Muscle of leg (tissue), 11 donors: ENCODE measurements around the gene KRT80. TPM values are rescaled to one million over a fixed set of nuclear protein-coding genes. Genes with fewer than 3 reads are reported as not detected.
A peak's percentile ranks its signal among the peaks of the same experiment; 100 is the strongest.

Experiments
- DNase-seq: peaks from one replicate; pipeline ENCODE4 v3.0.0; 2013
- H3K27ac ChIP-seq: one replicate; pipeline ENCODE4 v1.5.1; 2013; ENCODE audit warnings: mild to moderate bottlenecking, low read length, control low read depth
- H3K27me3 ChIP-seq: one replicate; pipeline ENCODE4 v1.6.1; 2013; ENCODE audit warnings: low read length; ENCODE audit not compliant: control insufficient read depth, insufficient read depth
- H3K36me3 ChIP-seq: one replicate; pipeline ENCODE4 v1.6.1; 2013; ENCODE audit warnings: low read length; ENCODE audit not compliant: control insufficient read depth, insufficient read depth
- H3K4me1 ChIP-seq: one replicate; pipeline ENCODE4 v1.6.1; 2013; ENCODE audit warnings: low read length; ENCODE audit not compliant: control insufficient read depth, insufficient read depth
- H3K4me3 ChIP-seq: one replicate; pipeline ENCODE4 v1.5.1; 2013; ENCODE audit warnings: low read length, control low read depth
- H3K9me3 ChIP-seq: replicated peaks from 2 replicates; pipeline ENCODE4 v1.6.1; 2013; ENCODE audit warnings: low read depth, low read length; ENCODE audit not compliant: control insufficient read depth
- WGBS: methylation state at CpG from one replicate; pipeline ENCODE4 v1.1.5; 2013; ENCODE audit warnings: missing lambda C conversion rate; ENCODE audit not compliant: insufficient coverage; 5-methylcytosine and 5-hydroxymethylcytosine counted together
- polyA plus RNA-seq, 8 donors: library from polyadenylated mRNA; unstranded; fragments of 120-200 nt; gene quantifications; one replicate each; pipeline versions ENCODE4 v1.2.1 to v1.2.3, GENCODE V29; 2013; ENCODE audit warnings: inconsistent platforms in 1 of 8, low replicate concordance in 1 of 8; ENCODE audit not compliant: insufficient read length in 8 of 8, insufficient read depth in 1 of 8
- total RNA-seq: library from RNA; stranded (reverse); fragments of 120-200 nt; gene quantifications from one replicate; pipeline ENCODE4 v1.2.4, GENCODE V29; 2013

The KRT80 gene
- total and polyA plus RNA-seq, 9 donors, result 0.62 to 5.8 (median 3.6) TPM

DNA sequence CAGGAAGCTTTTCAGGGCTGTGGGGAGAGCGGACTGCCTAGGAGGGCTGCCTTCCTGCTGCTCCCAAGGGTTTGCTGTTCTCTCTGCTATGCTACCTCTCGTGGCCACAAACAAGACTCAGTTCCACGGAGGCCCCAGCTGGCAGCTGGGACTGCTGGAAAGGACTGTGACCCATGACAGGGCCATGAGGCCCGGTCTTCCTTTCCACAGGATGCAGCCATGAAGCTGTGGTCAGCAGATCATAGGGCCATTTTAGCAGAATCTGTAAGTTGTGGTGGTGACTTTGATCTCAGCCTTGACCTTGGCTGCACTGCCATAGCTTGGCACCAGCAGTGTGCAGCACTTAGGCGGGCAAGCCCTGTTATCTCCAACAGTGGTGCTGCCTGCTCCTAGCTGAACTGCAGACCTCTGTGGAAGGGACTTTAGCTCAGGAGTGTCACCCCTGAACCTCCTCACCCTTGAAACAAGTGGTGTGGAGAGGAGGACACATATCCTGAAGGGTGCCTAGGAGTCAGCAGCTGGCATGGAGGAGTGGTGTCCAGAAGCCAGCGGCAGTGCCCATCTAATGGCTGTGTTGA lies 12.3 kb downstream of the KRT80 start:
- H3K27me3 ChIP-seq, result no peaks in the 10 kb centered on the region
- DNase-seq, result no peak
- no peak overlapping the region for H3K4me3 ChIP-seq
- H3K27ac ChIP-seq, result no peak overlapping the region
- H3K4me1 ChIP-seq, result peaks cover 72% of the 10 kb centered on the region
- WGBS, result 76% methylated on average over 5 of the region's 6 CpGs
- H3K9me3 ChIP-seq, result no peaks in the 10 kb centered on the region
- no peaks in the 10 kb centered on the region for H3K36me3 ChIP-seq

DNA sequence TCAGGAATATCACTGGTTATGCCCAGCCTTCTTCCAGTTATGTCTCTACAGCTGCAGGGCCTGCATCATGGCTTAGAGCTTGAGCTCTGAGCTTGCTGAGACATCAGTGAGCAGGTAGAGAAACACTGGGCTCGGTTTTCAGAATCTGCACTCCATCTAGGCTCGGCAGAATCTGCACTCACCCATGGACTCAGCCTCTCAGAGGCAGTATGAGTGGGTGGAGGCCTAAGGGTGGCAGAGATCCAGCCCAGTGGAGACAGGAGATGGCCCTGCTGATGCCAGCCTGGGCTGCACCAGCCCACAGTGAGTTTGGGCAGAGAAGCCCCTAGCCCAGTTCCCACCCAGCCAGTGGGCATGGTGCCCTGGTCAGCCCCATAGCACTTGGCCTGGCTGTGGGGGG lies 12.8 kb downstream of the KRT80 start:
- DNase-seq, result no peak
- Histone ChIP-seq H3K4me3 (no peak overlapping the region), H3K9me3 (no peaks in the 10 kb centered on the region), H3K27me3 (no peaks in the 10 kb centered on the region), H3K4me1 (peaks cover 73% of the 10 kb centered on the region), H3K27ac (no peak overlapping the region), H3K36me3 (no peaks in the 10 kb centered on the region)
- 53% methylated on average over 2 of the region's 2 CpGs for WGBS

DNA sequence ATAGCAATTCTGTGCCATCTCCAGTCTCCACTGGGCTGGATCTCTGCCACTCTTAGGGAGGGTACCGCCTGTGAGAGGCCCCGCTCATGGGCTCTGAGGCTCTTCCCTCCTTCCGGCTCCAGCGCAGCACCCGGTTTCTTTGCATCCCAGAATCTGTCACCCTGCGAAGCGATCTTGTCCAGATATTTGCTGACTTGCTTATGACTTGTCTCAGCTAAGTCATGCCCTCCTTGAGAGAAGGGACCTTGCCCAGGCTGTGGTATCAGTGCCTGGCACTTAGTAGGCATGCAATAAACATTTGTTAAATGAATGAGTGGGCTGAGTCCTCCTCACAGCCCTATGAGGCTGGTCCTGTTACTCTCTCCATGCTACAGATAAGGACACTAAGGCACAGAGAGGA lies 13.4 kb downstream of the KRT80 start:
- H3K4me1 ChIP-seq, result peaks cover 71% of the 10 kb centered on the region
- H3K27me3 ChIP-seq, result no peaks in the 10 kb centered on the region
- DNase-seq, result no peak
- H3K4me3 ChIP-seq, result no peak overlapping the region
- WGBS, result 72% methylated on average over 7 of the region's 7 CpGs
- H3K9me3 ChIP-seq, result no peaks in the 10 kb centered on the region
- no peak overlapping the region for H3K27ac ChIP-seq
- H3K36me3 ChIP-seq, result no peaks in the 10 kb centered on the region

DNA sequence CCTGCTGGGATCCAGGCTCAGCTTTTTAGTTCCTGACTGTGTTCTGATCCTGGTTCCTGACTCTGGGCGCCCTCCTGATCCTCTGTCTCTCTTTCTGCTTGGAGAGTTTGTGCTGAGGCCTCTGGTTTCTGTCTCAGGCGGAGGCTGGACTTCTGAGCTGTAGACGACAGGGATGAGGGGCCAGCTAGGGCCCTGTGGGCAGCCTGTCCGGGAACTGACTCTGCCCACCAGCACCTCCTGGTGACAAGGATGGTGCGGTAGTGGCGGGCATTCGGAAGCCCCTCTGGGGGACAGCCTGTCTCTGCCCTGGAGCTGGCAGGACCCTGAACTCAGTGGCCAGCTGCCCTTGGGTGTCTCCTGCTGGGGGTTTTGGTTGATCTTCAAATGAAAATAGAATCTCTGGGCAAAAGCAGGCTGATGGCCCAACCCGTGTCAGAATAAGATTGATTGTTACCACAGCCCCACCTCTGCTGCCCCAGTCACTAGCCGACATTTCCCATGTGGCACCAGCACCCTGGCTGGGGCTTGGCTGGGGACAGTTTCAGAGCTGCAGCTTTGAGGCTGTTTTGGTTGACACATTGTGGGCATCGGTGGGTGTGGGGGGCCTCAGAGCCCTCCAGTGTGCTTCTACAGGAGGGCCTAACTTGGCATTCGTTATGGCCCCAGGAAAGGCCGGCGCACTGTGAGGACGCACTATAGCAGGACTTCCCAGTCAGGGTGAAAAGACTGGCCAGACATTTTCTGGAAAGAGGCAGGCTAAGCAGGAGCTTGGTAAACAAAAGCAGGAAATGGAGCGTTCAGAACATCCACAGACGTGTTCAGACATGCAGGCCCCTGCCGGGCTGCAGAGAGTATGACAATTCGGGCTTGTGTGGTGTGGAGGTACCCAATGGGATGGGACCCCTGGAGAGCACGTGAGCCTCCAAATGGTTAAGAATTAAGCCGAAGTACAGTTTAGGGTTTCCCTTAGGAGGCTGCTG lies 16.2 kb downstream of the KRT80 start:
- no peak for DNase-seq
- 69% methylated on average over 17 of the region's 20 CpGs for WGBS
- Histone ChIP-seq H3K27ac (peak overlapping the region; percentile 51), H3K9me3 (no peaks in the 10 kb centered on the region), H3K4me1 (peaks cover 55% of the 10 kb centered on the region), H3K27me3 (no peaks in the 10 kb centered on the region), H3K36me3 (no peaks in the 10 kb centered on the region), H3K4me3 (no peak overlapping the region)

- Histone ChIP-seq H3K27me3 (no peaks in the 10 kb centered on the region), H3K36me3 (no peaks in the 10 kb centered on the region), H3K27ac (no peak overlapping the region), H3K9me3 (no peaks in the 10 kb centered on the region), H3K4me1 (peaks cover 41% of the 10 kb centered on the region), H3K4me3 (no peak overlapping the region)
- DNase-seq, result no peak
- WGBS, result 95% methylated on average over 16 of the region's 20 CpGs
These were observed 18.3 kb downstream of the KRT80 start for GRCh38 chr12:52173526-52173925.

DNA sequence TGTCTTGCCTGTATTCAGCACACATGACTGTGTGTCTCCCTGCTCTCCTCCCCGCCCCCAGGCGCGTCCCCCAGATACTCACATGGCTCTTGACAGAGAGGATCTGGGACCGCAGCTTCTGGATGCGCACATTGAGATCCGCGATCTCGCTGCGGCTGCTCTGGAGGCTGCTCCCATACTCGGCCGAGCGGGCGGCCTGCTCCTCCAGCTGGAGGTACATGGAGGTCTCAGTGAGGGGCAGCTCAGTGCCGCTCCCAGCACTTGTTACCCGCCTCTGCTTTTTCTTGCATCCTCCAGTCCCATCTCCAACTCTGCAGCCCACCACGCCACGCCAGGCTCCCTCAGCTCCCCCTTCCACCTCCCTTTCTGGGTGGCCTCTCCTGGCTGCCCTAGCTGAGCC lies 18.9 kb downstream of the KRT80 start:
- no peak for DNase-seq
- no peaks in the 10 kb centered on the region for H3K36me3 ChIP-seq
- no peak overlapping the region for H3K4me3 ChIP-seq
- 91% methylated on average over 17 of the region's 17 CpGs for WGBS
- H3K27me3 ChIP-seq, result no peaks in the 10 kb centered on the region
- H3K4me1 ChIP-seq, result peaks cover 44% of the 10 kb centered on the region
- no peaks in the 10 kb centered on the region for H3K9me3 ChIP-seq
- H3K27ac ChIP-seq, result peak overlapping the region; percentile 59

GRCh38 chr12:52171950-52172512 lies 19.8 kb downstream of the KRT80 start:
- Histone ChIP-seq H3K4me1 (peaks cover 45% of the 10 kb centered on the region), H3K9me3 (no peaks in the 10 kb centered on the region), H3K36me3 (no peaks in the 10 kb centered on the region), H3K27ac (peak overlapping the region; percentile 59), H3K4me3 (no peak overlapping the region), H3K27me3 (no peaks in the 10 kb centered on the region)
- peak; percentile 76 for DNase-seq
- WGBS, result 56% methylated on average over 9 of the region's 10 CpGs

GRCh38 chr12:52170827-52171226 lies 21.0 kb downstream of the KRT80 start:
- peaks cover 41% of the 10 kb centered on the region for H3K4me1 ChIP-seq
- H3K4me3 ChIP-seq, result no peak overlapping the region
- H3K27ac ChIP-seq, result no peak overlapping the region
- WGBS, result 79% methylated on average over 5 of the region's 9 CpGs
- no peaks in the 10 kb centered on the region for H3K9me3 ChIP-seq
- no peak for DNase-seq
- H3K36me3 ChIP-seq, result no peaks in the 10 kb centered on the region
- peaks cover 3% of the 10 kb centered on the region for H3K27me3 ChIP-seq

DNA sequence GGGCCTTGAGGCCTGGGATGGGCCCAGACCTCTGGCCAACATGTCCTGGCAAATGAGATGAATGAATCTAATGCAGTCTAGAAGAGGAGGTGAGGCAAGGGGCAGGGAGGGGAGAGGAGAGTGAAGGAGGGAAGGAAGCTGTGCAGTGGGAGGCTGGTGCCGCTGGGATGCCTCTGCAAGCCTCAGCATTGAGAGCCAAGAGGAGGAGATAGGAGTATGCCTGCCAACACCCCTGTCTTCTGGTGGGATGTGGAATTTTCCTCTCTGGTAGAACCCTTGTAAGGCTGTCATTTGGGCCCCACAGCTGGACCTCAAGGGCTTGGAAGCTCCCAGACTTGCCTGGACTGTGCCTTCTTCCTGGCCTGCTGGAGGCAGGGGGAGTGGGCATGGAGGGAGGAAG lies 21.9 kb downstream of the KRT80 start:
- H3K27ac ChIP-seq, result no peak overlapping the region
- H3K4me1 ChIP-seq, result peaks cover 33% of the 10 kb centered on the region
- no peaks in the 10 kb centered on the region for H3K9me3 ChIP-seq
- H3K36me3 ChIP-seq, result no peaks in the 10 kb centered on the region
- no peak for DNase-seq
- H3K4me3 ChIP-seq, result no peak overlapping the region
- peaks cover 3% of the 10 kb centered on the region for H3K27me3 ChIP-seq
- WGBS, result 50% methylated on average over 1 of the region's 1 CpG

GRCh38 chr12:52168019-52168717 lies 23.6 kb downstream of the KRT80 start:
- H3K27ac ChIP-seq, result no peak overlapping the region
- no peaks in the 10 kb centered on the region for H3K9me3 ChIP-seq
- peaks cover 33% of the 10 kb centered on the region for H3K4me1 ChIP-seq
- peaks cover 3% of the 10 kb centered on the region for H3K27me3 ChIP-seq
- no peaks in the 10 kb centered on the region for H3K36me3 ChIP-seq
- DNase-seq, result no peak
- no peak overlapping the region for H3K4me3 ChIP-seq
- 70% methylated on average over 7 of the region's 12 CpGs for WGBS
